Thyroid gland (tissue), 4 donors: Measurements from ENCODE around the gene HTRA3.

Experiments used
- CTCF ChIP-seq, 6 experiments: fragments of 200-600 bp in 3 of 6; fragments of 450-650 bp in 3 of 6; sonication (generic) in 3 of 6; IDR thresholded peaks; one replicate each; pipeline ENCODE4 v1.5.1; 2016 to 2019; ENCODE audit warnings: antibody characterized with exemption in 6 of 6, mild to moderate bottlenecking in 2 of 6, inconsistent platforms in 1 of 6, moderate library complexity in 1 of 6
- POLR2A ChIP-seq, 2 donors: fragments of 450-650 bp; IDR thresholded peaks; one replicate each; pipeline ENCODE4 v1.6.1; 2017; ENCODE audit warnings: antibody characterized with exemption in 2 of 2, mild to moderate bottlenecking in 2 of 2, moderate library complexity in 1 of 2

GRCh38 chr4:8287343-8288280 is 18.1 kb downstream of the HTRA3 start:
- TF ChIP-seq CTCF (IDR thresholded peaks at IDR 0.05) (no peak), POLR2A (IDR thresholded peaks at IDR 0.05) (no peak)
